Measurements from ENCODE around the gene TLN1.

Gene TLN1

GRCh38 chr9:35658137-35658967, 73.6 kb downstream of the TLN1 start, which contains the start of gene CCDC107:
TSS of gene CCDC107 (plus strand) at chr9:35658292. CDS start at chr9:35658380, 88 bp downstream.
- DNase-seq = peak; percentile 77

GRCh38 chr9:35657546-35658136, 74.4 kb downstream of the TLN1 start, which contains the start of gene RMRP:
TSS of gene RMRP (minus strand) at chr9:35658019.
- DNase-seq = peak; percentile 78

GRCh38 chr9:35656831-35657545, 75.0 kb downstream of the TLN1 start:
- DNase-seq = no peak

DNA sequence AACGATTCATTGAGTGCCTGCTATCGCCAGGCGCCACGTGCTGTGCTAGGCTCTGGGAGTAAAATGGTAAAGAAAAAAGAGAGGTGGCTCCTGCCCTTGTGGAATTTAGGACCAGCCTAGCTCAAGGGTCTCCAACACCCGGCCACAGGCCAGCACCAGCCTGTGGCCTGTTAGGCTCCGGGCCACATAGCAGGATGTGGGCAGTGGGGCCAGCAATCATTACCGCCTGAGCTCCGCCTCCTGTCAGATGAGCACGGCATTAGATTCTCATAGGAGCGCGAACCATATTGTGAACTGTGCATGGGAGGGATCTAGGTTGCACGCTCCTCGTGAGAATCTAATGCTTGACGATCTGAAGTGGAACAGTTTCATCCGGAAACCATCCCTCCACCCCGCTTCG, 75.6 kb downstream of the TLN1 start:
- DNase-seq = no peak

DNA sequence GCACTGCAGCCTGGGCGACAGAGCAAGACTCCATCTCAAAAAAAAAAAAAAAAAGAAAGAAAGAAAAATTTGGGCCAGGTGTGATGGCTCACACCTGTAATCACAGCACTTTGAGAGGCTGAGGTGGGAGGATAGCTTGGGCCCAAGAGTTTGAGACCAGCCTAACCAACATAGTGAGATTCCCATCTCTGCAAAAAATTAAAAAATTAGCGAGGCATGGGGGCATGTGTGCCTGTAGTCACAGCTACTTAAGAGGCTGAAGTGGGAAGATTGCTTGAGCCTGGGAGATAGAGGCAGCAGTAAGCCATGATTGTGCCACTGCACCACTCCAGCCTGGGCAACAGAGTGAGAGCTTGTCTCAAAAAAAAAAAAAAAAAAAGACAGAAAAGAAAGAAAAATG, 78.4 kb downstream of the TLN1 start:
- no peak for DNase-seq

GRCh38 chr9:35652829-35653209, 79.2 kb downstream of the TLN1 start:
- no peak for DNase-seq

DNA sequence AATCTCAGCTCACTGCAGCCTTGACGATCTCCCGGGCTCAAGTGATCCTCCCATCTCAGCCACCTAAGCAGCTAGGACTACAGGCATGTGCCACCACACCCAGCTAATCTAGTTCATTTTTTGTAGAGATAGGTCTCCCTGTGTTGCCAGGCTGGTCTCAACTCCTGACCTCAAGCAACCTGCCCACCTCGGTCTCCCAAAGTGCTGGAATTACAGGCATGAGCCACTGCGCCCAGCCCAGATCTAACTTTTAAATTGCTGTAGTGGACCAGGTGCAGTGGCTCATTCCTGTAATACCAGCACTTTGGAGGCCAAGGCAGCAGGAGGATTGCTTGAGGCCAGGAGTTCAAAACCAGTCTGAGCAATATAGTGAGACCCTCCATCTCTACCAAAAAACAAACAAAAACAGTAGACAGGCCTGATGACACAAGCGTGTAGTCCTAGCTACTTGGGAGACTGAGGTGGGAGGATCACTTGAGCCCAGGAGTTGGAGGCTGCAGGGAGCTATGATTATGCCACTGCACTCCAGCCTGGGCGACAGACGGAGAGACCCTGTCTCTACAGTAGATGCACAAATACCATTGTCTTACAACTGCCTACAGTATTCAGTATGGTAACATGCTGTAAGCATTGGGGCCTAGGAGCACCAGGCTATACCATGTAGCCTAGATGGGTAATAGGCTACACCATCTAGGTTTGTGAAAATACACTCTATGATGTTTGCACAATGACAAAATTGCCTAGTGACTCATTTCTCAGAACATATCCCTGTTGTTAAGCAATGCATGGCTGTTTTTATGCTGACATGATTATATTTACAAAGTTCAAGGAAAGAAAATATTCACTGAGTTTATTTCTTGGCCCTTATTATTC, 79.8 kb downstream of the TLN1 start:
- no peak for DNase-seq

GRCh38 chr9:35650341-35651158, 81.4 kb downstream of the TLN1 start, which contains the start of gene SIT1:
TSS of gene SIT1 (minus strand) at chr9:35650931. CDS start at chr9:35650853, 78 bp downstream.
- DNase-seq = no peak

- peak; percentile 38 for DNase-seq
Measured at GRCh38 chr9:35649431-35650340, 82.3 kb downstream of the TLN1 start.
